NCI-H2227 (cell line): ENCODE results near the gene TRAF2.

Source experiments
- DNase-seq: peaks from one replicate; lab custom pipeline; 2025; ENCODE audit not compliant: unreplicated experiment; lab: John Stamatoyannopoulos, UW

TRAF2 gene

GRCh38 chr9:136936645-136937170 is 50.4 kb downstream of the TRAF2 start:
- DNase-seq = no peak

- DNase-seq = no peak
Observed at GRCh38 chr9:136937186-136938001, 51.1 kb downstream of the TRAF2 start.

GRCh38 chr9:136939431-136939995 is 53.2 kb downstream of the TRAF2 start:
- DNase-seq = no peak

GRCh38 chr9:136939996-136940525 is 53.7 kb downstream of the TRAF2 start:
- no peak for DNase-seq

- no peak for DNase-seq
Observed at GRCh38 chr9:136940526-136941230, 54.4 kb downstream of the TRAF2 start.

GRCh38 chr9:136941231-136942111 is 55.2 kb downstream of the TRAF2 start:
- DNase-seq = no peak

GRCh38 chr9:136942112-136942880 is 56.0 kb downstream of the TRAF2 start:
- no peak for DNase-seq

- no peak for DNase-seq
Observed at GRCh38 chr9:136942881-136943230, 56.5 kb downstream of the TRAF2 start.

GRCh38 chr9:136943291-136944211 is 57.2 kb downstream of the TRAF2 start:
- peak; percentile 32 for DNase-seq

- no peak for DNase-seq
Observed at GRCh38 chr9:136944212-136944518, 57.8 kb downstream of the TRAF2 start.

GRCh38 chr9:136944519-136945332 is 58.4 kb downstream of the TRAF2 start, which contains the start of the genes C8G and FBXW5:
C8G (plus strand) TSS chr9:136945243; CDS start chr9:136945321, 78 bp downstream.
FBXW5 (minus strand) TSS chr9:136944738; CDS start chr9:136944083, 655 bp downstream.
- DNase-seq = peak; percentile 95

GRCh38 chr9:136945333-136946227 is 59.3 kb downstream of the TRAF2 start:
- no peak for DNase-seq

- no peak for DNase-seq
Observed at GRCh38 chr9:136946228-136947027, 60.1 kb downstream of the TRAF2 start.

GRCh38 chr9:136947028-136947891 is 60.9 kb downstream of the TRAF2 start:
- DNase-seq = no peak

- DNase-seq = no peak
Observed at GRCh38 chr9:136947955-136948510, 61.7 kb downstream of the TRAF2 start.
